SU-DHL-6 (cell line): ENCODE results near the gene PLA1A.

Source experiments
- H2AFZ ChIP-seq: fragments of 200-600 bp; sonication (generic); 2 replicates; pipeline ENCODE4 v1.6.1; 2014; ENCODE audit warnings: low read depth, mild to moderate bottlenecking, moderate library complexity, mixed read lengths, antibody characterized with exemption, low read length; ENCODE audit not compliant: severe bottlenecking
- H3F3A ChIP-seq: fragments of 200-600 bp; shearing (Covaris generic); 2 replicates; pipeline ENCODE4 v1.6.0; 2016; ENCODE audit warnings: antibody characterized with exemption, mild to moderate bottlenecking; ENCODE audit not compliant: insufficient read depth
- H3K27ac ChIP-seq: fragments of 200-600 bp; sonication (generic); 2 replicates; pipeline ENCODE4 v1.5.1; 2016; ENCODE audit warnings: low read depth, mild to moderate bottlenecking, low read length, moderate library complexity, mixed read lengths
- H3K27me3 ChIP-seq: fragments of 200-600 bp; sonication (generic), shearing (Covaris generic); 2 replicates; pipeline ENCODE4 v1.6.0; 2014; ENCODE audit warnings: mild to moderate bottlenecking, low read length
- H3K36me3 ChIP-seq: fragments of 200-600 bp; sonication (generic); 2 replicates; pipeline ENCODE4 v1.6.1; 2014; ENCODE audit warnings: mild to moderate bottlenecking, low read length, mixed read lengths
- H3K4me2 ChIP-seq: fragments of 300-600, 200-600 bp; shearing (Covaris generic), sonication (generic); 2 replicates; pipeline ENCODE4 v1.6.0; 2014; ENCODE audit warnings: low read length, low read depth, mild to moderate bottlenecking; ENCODE audit not compliant: poor library complexity, severe bottlenecking
- H3K4me3 ChIP-seq: fragments of 200-600 bp; sonication (generic); 2 replicates; pipeline ENCODE4 v1.5.1; 2014; ENCODE audit warnings: antibody characterized with exemption, low read length, mild to moderate bottlenecking, mixed read lengths; ENCODE audit not compliant: insufficient read depth, poor library complexity, severe bottlenecking
- H3K79me2 ChIP-seq: fragments of 200-600 bp; sonication (generic); 2 replicates; pipeline ENCODE4 v1.6.1; 2014; ENCODE audit warnings: mild to moderate bottlenecking, low read length, moderate library complexity; ENCODE audit not compliant: insufficient read depth
- H3K9ac ChIP-seq: fragments of 200-600 bp; sonication (generic); 2 replicates; pipeline ENCODE4 v1.7.0; 2014; ENCODE audit warnings: mild to moderate bottlenecking, low read length
- H3K9me2 ChIP-seq: fragments of 200-600 bp; sonication (generic); replicated peaks from 2 replicates; pipeline ENCODE4 v1.6.1; 2014; ENCODE audit warnings: low read length; ENCODE audit not compliant: insufficient read depth
- H3K9me3 ChIP-seq: fragments of 200-600 bp; sonication (generic); 2 replicates; pipeline ENCODE4 v1.6.1; 2014; ENCODE audit warnings: low read length, mixed read lengths; ENCODE audit not compliant: insufficient read depth
- H4K20me1 ChIP-seq: fragments of 200-600 bp; sonication (generic); 2 replicates; pipeline ENCODE4 v1.6.1; 2014; ENCODE audit warnings: low read depth, mild to moderate bottlenecking, antibody characterized with exemption, low read length, moderate library complexity, mixed read lengths
- CTCF ChIP-seq: fragments of 200-600 bp; sonication (generic); IDR thresholded peaks from one replicate; pipeline ENCODE4 v1.5.1; 2017; ENCODE audit warnings: antibody characterized with exemption, mild to moderate bottlenecking, low read length, moderate library complexity; ENCODE audit not compliant: insufficient read depth, poor library complexity, severe bottlenecking
- EZH2phosphoT487 ChIP-seq: fragments of 200-600 bp; sonication (generic), shearing (Covaris generic); conservative IDR thresholded peaks from 2 replicates; pipeline ENCODE4 v1.6.1; 2018; ENCODE audit warnings: mild to moderate bottlenecking, antibody characterized with exemption, low read length, moderate library complexity, mixed read lengths

PLA1A gene

GRCh38 chr3:119636249-119636648 lies 38.6 kb downstream of the PLA1A start:
- Histone ChIP-seq H3K4me3 (no peak overlapping the region), H3K9me2 (no peaks in the 10 kb centered on the region), H3K9me3 (no peaks in the 10 kb centered on the region), H4K20me1 (no peaks in the 10 kb centered on the region), H3K9ac (no peak overlapping the region), H3K27ac (no peak overlapping the region), H3K27me3 (no peaks in the 10 kb centered on the region), H3K79me2 (no peaks in the 10 kb centered on the region), H3F3A (no peaks in the 10 kb centered on the region), H3K4me2 (no peak overlapping the region), H3K36me3 (no peaks in the 10 kb centered on the region), H2AFZ (no peak overlapping the region)
- TF ChIP-seq CTCF (no peak), EZH2phosphoT487 (no peak)

- H2AFZ ChIP-seq = no peak overlapping the region
- no peak overlapping the region for H3K27ac ChIP-seq
Observed at GRCh38 chr3:119636891-119637611, 39.4 kb downstream of the PLA1A start.

GRCh38 chr3:119637679-119638477 lies 40.2 kb downstream of the PLA1A start:
- Histone ChIP-seq H3K9me2 (no peaks in the 10 kb centered on the region), H4K20me1 (no peaks in the 10 kb centered on the region), H3F3A (no peaks in the 10 kb centered on the region), H3K27ac (no peak overlapping the region), H3K27me3 (no peaks in the 10 kb centered on the region), H2AFZ (no peak overlapping the region), H3K79me2 (no peaks in the 10 kb centered on the region), H3K4me2 (no peak overlapping the region), H3K9me3 (no peaks in the 10 kb centered on the region), H3K9ac (no peak overlapping the region), H3K36me3 (no peaks in the 10 kb centered on the region), H3K4me3 (no peak overlapping the region)
- TF ChIP-seq EZH2phosphoT487 = no peak
- no peak for TF ChIP-seq CTCF

More at GRCh38 chr3:119636891-119637611, 39.4 kb downstream of the PLA1A start:
- Histone ChIP-seq H4K20me1 (no peaks in the 10 kb centered on the region), H3K4me2 (no peak overlapping the region), H3K9me2 (no peaks in the 10 kb centered on the region), H3F3A (no peaks in the 10 kb centered on the region), H3K79me2 (no peaks in the 10 kb centered on the region), H3K9ac (no peak overlapping the region), H3K36me3 (no peaks in the 10 kb centered on the region), H3K4me3 (no peak overlapping the region), H3K9me3 (no peaks in the 10 kb centered on the region), H3K27me3 (no peaks in the 10 kb centered on the region)
- TF ChIP-seq CTCF = no peak
